ENCODE data around the gene MEAK7. TPM values are rescaled to one million over a fixed set of nuclear protein-coding genes. Genes with fewer than 3 reads are reported as not detected.

The MEAK7 gene
- total RNA-seq, 3 donors from 2014 or later = 18.4 to 23.9 (median 22.2) TPM

- H3K4me1 ChIP-seq (ENCODE audit: low read depth) = no peaks in the 10 kb centered on the region
- no peak overlapping the region for H3K4me3 ChIP-seq
- DNase-seq (no peak), ATAC-seq (no peak)
- intact Hi-C loops (cut with DNase I, micrococcal nuclease) = no loop called here
- H3K36me3 ChIP-seq (ENCODE audit: low read depth) = no peaks in the 10 kb centered on the region
- H3K9me3 ChIP-seq = no peaks in the 10 kb centered on the region
- no peak for TF ChIP-seq CTCF (IDR thresholded peaks at IDR 0.05)
Measured at GRCh38 chr16:84543253-84543652, 38.8 kb upstream of the MEAK7 start.

DNA sequence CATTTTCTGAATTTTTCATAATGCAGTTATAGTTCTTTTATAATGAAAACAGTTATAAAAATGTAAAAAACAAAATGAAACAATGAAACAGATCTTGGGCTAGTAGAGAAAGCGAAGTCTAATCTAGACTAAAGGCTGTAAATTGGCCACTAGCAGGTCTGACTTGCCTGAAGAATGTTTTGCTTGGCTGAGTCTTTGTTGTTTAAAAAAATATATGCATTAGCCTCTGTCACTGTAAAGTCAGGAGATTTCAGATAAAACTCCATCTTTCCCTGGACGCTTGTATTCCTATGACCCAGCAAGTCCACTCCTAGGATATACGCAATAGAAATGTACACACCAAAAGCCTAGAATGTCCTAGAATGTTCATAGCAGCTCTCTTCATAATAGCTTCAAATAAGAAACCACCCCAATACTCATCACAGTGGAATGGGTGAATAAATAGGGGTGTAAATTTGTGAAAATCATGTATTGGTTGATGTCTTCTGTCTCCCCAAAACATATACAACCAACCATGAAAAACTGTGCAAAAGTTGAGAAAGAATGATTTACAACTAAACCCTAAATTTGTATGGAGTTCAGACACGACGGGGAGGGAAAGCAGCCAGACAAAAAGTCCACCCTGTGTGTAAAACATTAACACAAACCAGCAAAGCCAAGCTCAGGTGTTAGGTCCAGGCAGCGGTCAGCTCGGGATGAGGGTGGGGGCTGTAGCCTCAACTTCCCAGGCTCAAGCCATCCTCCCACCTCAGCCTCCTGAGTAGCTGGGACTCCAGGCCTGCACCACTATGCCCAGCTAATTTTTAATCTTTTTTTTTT is 37.7 kb upstream of the MEAK7 start:
- intact Hi-C loops (cut with DNase I, micrococcal nuclease) = no loop called here
- Histone ChIP-seq H3K4me1 (ENCODE audit: low read depth) (no peaks in the 10 kb centered on the region), H3K36me3 (ENCODE audit: low read depth) (no peaks in the 10 kb centered on the region), H3K4me3 (no peak overlapping the region), H3K9me3 (no peaks in the 10 kb centered on the region)
- TF ChIP-seq CTCF (IDR thresholded peaks at IDR 0.05) = no peak
- ATAC-seq (no peak), DNase-seq (peak in 1 of 3 donors; percentile 16)

GRCh38 chr16:84540194-84540593 is 35.7 kb upstream of the MEAK7 start:
- Histone ChIP-seq H3K36me3 (ENCODE audit: low read depth) (no peaks in the 10 kb centered on the region), H3K4me3 (no peak overlapping the region), H3K9me3 (no peaks in the 10 kb centered on the region), H3K4me1 (ENCODE audit: low read depth) (no peaks in the 10 kb centered on the region)
- intact Hi-C loops (cut with DNase I, micrococcal nuclease) = no loop called here
- TF ChIP-seq CTCF (IDR thresholded peaks at IDR 0.05) = no peak
- ATAC-seq = no peak
- peak in 1 of 3 donors; percentile 20 for DNase-seq

GRCh38 chr16:84538222-84538840 is 33.9 kb upstream of the MEAK7 start:
- ATAC-seq (no peak), DNase-seq (no peak)
- Histone ChIP-seq H3K9me3 (no peaks in the 10 kb centered on the region), H3K4me1 (ENCODE audit: low read depth) (no peaks in the 10 kb centered on the region), H3K36me3 (ENCODE audit: low read depth) (no peaks in the 10 kb centered on the region), H3K4me3 (no peak overlapping the region)
- no peak for TF ChIP-seq CTCF (IDR thresholded peaks at IDR 0.05)
- intact Hi-C loops (cut with DNase I, micrococcal nuclease) = no loop called here

- no peak overlapping the region for H3K4me3 ChIP-seq
- ATAC-seq (no peak), DNase-seq (peak in 1 of 3 donors; percentile 15)
- no peaks in the 10 kb centered on the region for H3K36me3 ChIP-seq (ENCODE audit: low read depth)
- H3K9me3 ChIP-seq = no peaks in the 10 kb centered on the region
- H3K4me1 ChIP-seq (ENCODE audit: low read depth) = no peaks in the 10 kb centered on the region
- intact Hi-C loops (cut with DNase I, micrococcal nuclease) = no loop called here
- TF ChIP-seq CTCF (IDR thresholded peaks at IDR 0.05) = no peak
Measured at GRCh38 chr16:84537491-84538151, 33.2 kb upstream of the MEAK7 start.

Measured in mucosa of descending colon (tissue), 3 donors.